Activated naive CD4-positive, alpha-beta T cell treated with anti-CD3 and anti-CD28 coated beads, Interleukin-2, amount 50 U/mL, for 16 hours (primary cell): ENCODE results near the gene KRTAP3-2.

ENCODE experiments used
- DNase-seq: peaks from one replicate; pipeline ENCODE4 v3.0.0-alpha.2; 2020

Gene KRTAP3-2

GRCh38 chr17:41009936-41010335 lies 10.2 kb upstream of the KRTAP3-2 start:
- DNase-seq = no peak

- DNase-seq = no peak
These were observed 9.6 kb upstream of the KRTAP3-2 start for GRCh38 chr17:41009301-41009760.

GRCh38 chr17:41008811-41009210 lies 9.1 kb upstream of the KRTAP3-2 start, which contains the start of gene KRTAP3-1:
Gene KRTAP3-1 (minus strand): TSS chr17:41009128. CDS start chr17:41009074, 54 bp downstream.
- DNase-seq = no peak

GRCh38 chr17:41004397-41004796 lies 4.7 kb upstream of the KRTAP3-2 start:
- DNase-seq = no peak

GRCh38 chr17:41003926-41004325 lies 4.2 kb upstream of the KRTAP3-2 start:
- no peak for DNase-seq

GRCh38 chr17:41002814-41003213 lies 3.1 kb upstream of the KRTAP3-2 start:
- DNase-seq = no peak

GRCh38 chr17:41001795-41002194 lies 2.1 kb upstream of the KRTAP3-2 start:
- no peak for DNase-seq

GRCh38 chr17:40997361-40997760 lies 2.3 kb downstream of the KRTAP3-2 start:
- no peak for DNase-seq

- DNase-seq = no peak
These were observed 2.9 kb downstream of the KRTAP3-2 start for GRCh38 chr17:40996829-40997228.

GRCh38 chr17:40995116-40995515 lies 4.6 kb downstream of the KRTAP3-2 start:
- no peak for DNase-seq

GRCh38 chr17:40993839-40994238 lies 5.9 kb downstream of the KRTAP3-2 start, which contains the start of gene KRTAP3-3:
Gene KRTAP3-3 (minus strand): TSS chr17:40994164. CDS start chr17:40994097, 67 bp downstream.
- DNase-seq = no peak

GRCh38 chr17:40993084-40993483 lies 6.6 kb downstream of the KRTAP3-2 start:
- no peak for DNase-seq

GRCh38 chr17:40992666-40993065 lies 7.0 kb downstream of the KRTAP3-2 start:
- DNase-seq = no peak

GRCh38 chr17:40986920-40987319 lies 12.8 kb downstream of the KRTAP3-2 start:
- DNase-seq = no peak

- no peak for DNase-seq
These were observed 15.5 kb downstream of the KRTAP3-2 start, which contains the start of gene KRT40 for GRCh38 chr17:40984226-40984625. Gene KRT40 (minus strand): TSS chr17:40984326. CDS start chr17:40984273, 53 bp downstream.

- DNase-seq = no peak
These were observed 18.6 kb downstream of the KRTAP3-2 start for GRCh38 chr17:40981115-40981514.

- no peak for DNase-seq
These were observed 19.1 kb downstream of the KRTAP3-2 start for GRCh38 chr17:40980596-40980995.

- no peak for DNase-seq
These were observed 19.6 kb downstream of the KRTAP3-2 start for GRCh38 chr17:40980117-40980516.

GRCh38 chr17:40978575-40979151 lies 21.0 kb downstream of the KRTAP3-2 start:
- DNase-seq = no peak

GRCh38 chr17:40975516-40975915 lies 24.2 kb downstream of the KRTAP3-2 start:
- no peak for DNase-seq

- DNase-seq = no peak
These were observed 25.3 kb downstream of the KRTAP3-2 start for GRCh38 chr17:40974366-40974765.

- no peak for DNase-seq
These were observed 32.1 kb downstream of the KRTAP3-2 start for GRCh38 chr17:40967582-40967981.

GRCh38 chr17:40966848-40967247 lies 32.9 kb downstream of the KRTAP3-2 start, which contains the start of gene KRT39:
Gene KRT39 (minus strand): TSS chr17:40966948. CDS start chr17:40966856, 92 bp downstream.
- DNase-seq = no peak

- DNase-seq = no peak
These were observed 35.9 kb downstream of the KRTAP3-2 start for GRCh38 chr17:40963838-40964237.

GRCh38 chr17:40962059-40962561 lies 37.6 kb downstream of the KRTAP3-2 start:
- DNase-seq = no peak
